Liver (tissue), 9 donors: ENCODE data around the gene CCDC8. TPM values are rescaled to one million over a fixed set of nuclear protein-coding genes. Genes with fewer than 3 reads are reported as not detected.

Experiments used
- DNase-seq: peaks from one replicate; pipeline ENCODE4 v3.0.0-alpha.2; 2017; ENCODE audit warnings: low spot score
- H3K27ac ChIP-seq, 2 donors: one replicate each; pipeline ENCODE4 v1.7.0; 2013; ENCODE audit warnings: inconsistent platforms in 2 of 2, low read length in 2 of 2, control low read depth in 1 of 2, low read depth in 1 of 2, mild to moderate bottlenecking in 1 of 2
- H3K27me3 ChIP-seq, 4 donors: one replicate each; pipeline versions ENCODE4 v1.6.1 to v1.7.0; 2013; ENCODE audit warnings: low read length in 3 of 4, inconsistent platforms in 1 of 4, mild to moderate bottlenecking in 1 of 4, moderate library complexity in 1 of 4; ENCODE audit not compliant: control insufficient read depth in 4 of 4, insufficient read depth in 4 of 4
- H3K36me3 ChIP-seq, 4 donors: one replicate each; pipeline versions ENCODE4 v1.6.1 to v1.7.0; 2013; ENCODE audit warnings: low read length in 3 of 4, mild to moderate bottlenecking in 3 of 4, low read depth in 1 of 4, moderate library complexity in 1 of 4; ENCODE audit not compliant: control insufficient read depth in 4 of 4, insufficient read depth in 3 of 4
- H3K4me1 ChIP-seq, 4 donors: one replicate each; pipeline versions ENCODE4 v1.6.1 to v1.7.0; 2013; ENCODE audit warnings: low read length in 3 of 4, mild to moderate bottlenecking in 3 of 4, moderate library complexity in 1 of 4; ENCODE audit not compliant: control insufficient read depth in 4 of 4, insufficient read depth in 4 of 4
- H3K4me3 ChIP-seq, 3 donors: one replicate each; pipeline versions ENCODE4 v1.6.1 to v1.7.0; 2013; ENCODE audit warnings: low read length in 3 of 3, control low read depth in 1 of 3, low read depth in 1 of 3, mild to moderate bottlenecking in 1 of 3
- H3K9ac ChIP-seq, 2 donors: one replicate each; pipeline ENCODE4 v1.7.0; 2013; ENCODE audit warnings: low read length in 2 of 2, mild to moderate bottlenecking in 2 of 2, moderate library complexity in 2 of 2, control low read depth in 1 of 2, low read depth in 1 of 2
- H3K9me3 ChIP-seq, 4 donors: one replicate each; pipeline versions ENCODE4 v1.6.1 to v1.7.0; 2013; ENCODE audit warnings: low read length in 3 of 4; ENCODE audit not compliant: control insufficient read depth in 4 of 4
- FOXA1 ChIP-seq: IDR thresholded peaks from 2 replicates; pipeline ENCODE4 v1.6.1; 2016; ENCODE audit warnings: antibody characterized with exemption
- GABPA ChIP-seq, 2 donors: IDR thresholded peaks in 1 of 2; conservative IDR thresholded peaks in 1 of 2; 2 replicates each; pipeline ENCODE4 v1.6.1; 2016; ENCODE audit warnings: antibody characterized with exemption in 2 of 2, mild to moderate bottlenecking in 1 of 2, moderate library complexity in 1 of 2
- HNF4A ChIP-seq, 2 donors: conservative IDR thresholded peaks; 2 replicates each; pipeline ENCODE4 v1.6.1; 2016; ENCODE audit warnings: antibody characterized with exemption in 2 of 2, mild to moderate bottlenecking in 2 of 2
- HNF4G ChIP-seq: IDR thresholded peaks from 2 replicates; pipeline ENCODE4 v1.6.1; 2016; ENCODE audit warnings: antibody characterized with exemption
- JUND ChIP-seq, 2 donors: IDR thresholded peaks; 2 replicates each; pipeline ENCODE4 v1.6.1; 2016; ENCODE audit warnings: antibody characterized with exemption in 2 of 2
- MAX ChIP-seq: IDR thresholded peaks from 2 replicates; pipeline ENCODE4 v1.6.1; 2016; ENCODE audit warnings: antibody characterized with exemption
- NR2F2 ChIP-seq: IDR thresholded peaks from 2 replicates; pipeline ENCODE4 v1.6.1; 2016; ENCODE audit warnings: antibody characterized with exemption
- RAD21 ChIP-seq, 2 donors: IDR thresholded peaks; 2 replicates each; pipeline ENCODE4 v1.6.1; 2016; ENCODE audit warnings: antibody characterized with exemption in 2 of 2, mild to moderate bottlenecking in 2 of 2
- REST ChIP-seq: IDR thresholded peaks from 2 replicates; pipeline ENCODE4 v1.6.1; 2016; ENCODE audit warnings: antibody characterized with exemption, mild to moderate bottlenecking
- RXRA ChIP-seq, 2 donors: IDR thresholded peaks; 2 replicates each; pipeline ENCODE4 v1.6.1; 2017 to 2018; ENCODE audit warnings: antibody characterized with exemption in 2 of 2, mild to moderate bottlenecking in 1 of 2
- SP1 ChIP-seq: IDR thresholded peaks from 2 replicates; pipeline ENCODE4 v1.6.1; 2018; ENCODE audit warnings: antibody characterized with exemption, mild to moderate bottlenecking
- TAF1 ChIP-seq: conservative IDR thresholded peaks from 2 replicates; pipeline ENCODE4 v1.6.1; 2016; ENCODE audit warnings: antibody characterized with exemption, mild to moderate bottlenecking
- WGBS: extraction: QIAGEN DNeasy Blood & Tissue Kit; methylation state at CpG from one replicate; pipeline ENCODE4 v1.1.7; 2013; 5-methylcytosine and 5-hydroxymethylcytosine counted together
- polyA plus RNA-seq, 2 donors: library from polyadenylated mRNA; stranded (reverse) in 1 of 2; unstranded in 1 of 2; fragments of 200-250 nt in 1 of 2; fragments of >200 nt in 1 of 2; fragmentation: Nextera tagmentation in 1 of 2; extraction: Ambion mirVana in 1 of 2; gene quantifications; one replicate each; pipeline versions ENCODE4 v1.2.1 to v1.2.3, GENCODE V29; 2013 to 2015
- total RNA-seq, 2 donors: library from RNA; depleted of rRNA; stranded (reverse); fragments of >200 nt; gene quantifications; one replicate each; pipeline ENCODE4 v1.2.3, GENCODE V29; 2014
- TF ChIP-seq, protein P1 (sequence below): IDR thresholded peaks from 2 replicates; pipeline ENCODE4 v1.6.1; 2016; ENCODE audit warnings: antibody characterized with exemption
- TF ChIP-seq, protein P2 (sequence below): IDR thresholded peaks from 2 replicates; pipeline ENCODE4 v1.6.1; 2016; ENCODE audit warnings: antibody characterized with exemption
- donor health status: healthy.
- donor health status: healthy.
- donor health status: healthy.
- donor health status: healthy.
- donor health status: healthy.

Gene CCDC8
- total and polyA plus RNA-seq, 4 donors = 0.18 to 5.9 (median 0.62) TPM

DNA sequence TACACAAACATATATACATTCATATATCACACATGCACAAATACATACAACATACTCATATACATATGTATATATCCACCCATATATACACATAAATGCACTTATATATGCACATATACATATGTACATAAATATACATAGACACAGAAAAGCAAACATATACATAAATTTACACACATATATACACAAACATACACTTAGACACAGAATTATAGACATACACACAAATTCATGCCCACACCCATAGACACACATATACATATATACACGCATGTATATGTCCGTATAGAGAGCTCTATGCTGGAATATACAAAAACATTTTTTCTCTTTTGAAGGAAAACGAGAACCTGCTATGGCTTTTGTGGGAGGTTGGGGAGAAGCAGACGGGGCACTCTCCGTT is 37.4 kb upstream of the CCDC8 start:
- TF ChIP-seq, protein P1, sequence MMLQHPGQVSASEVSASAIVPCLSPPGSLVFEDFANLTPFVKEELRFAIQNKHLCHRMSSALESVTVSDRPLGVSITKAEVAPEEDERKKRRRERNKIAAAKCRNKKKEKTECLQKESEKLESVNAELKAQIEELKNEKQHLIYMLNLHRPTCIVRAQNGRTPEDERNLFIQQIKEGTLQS = no peak
- no peak for TF ChIP-seq RAD21 (IDR thresholded peaks at IDR 0.05)
- TF ChIP-seq MAX = no peak
- TF ChIP-seq NR2F2 = no peak
- Histone ChIP-seq H3K9ac (no peak overlapping the region), H3K27me3 (no peaks in the 10 kb centered on the region), H3K36me3 (no peaks in the 10 kb centered on the region), H3K4me3 (no peak overlapping the region), H3K9me3 (no peaks in the 10 kb centered on the region), H3K4me1 (no peaks in the 10 kb centered on the region), H3K27ac (no peak overlapping the region)
- DNase-seq = no peak
- WGBS = 80% methylated on average over 5 of the region's 5 CpGs

DNA sequence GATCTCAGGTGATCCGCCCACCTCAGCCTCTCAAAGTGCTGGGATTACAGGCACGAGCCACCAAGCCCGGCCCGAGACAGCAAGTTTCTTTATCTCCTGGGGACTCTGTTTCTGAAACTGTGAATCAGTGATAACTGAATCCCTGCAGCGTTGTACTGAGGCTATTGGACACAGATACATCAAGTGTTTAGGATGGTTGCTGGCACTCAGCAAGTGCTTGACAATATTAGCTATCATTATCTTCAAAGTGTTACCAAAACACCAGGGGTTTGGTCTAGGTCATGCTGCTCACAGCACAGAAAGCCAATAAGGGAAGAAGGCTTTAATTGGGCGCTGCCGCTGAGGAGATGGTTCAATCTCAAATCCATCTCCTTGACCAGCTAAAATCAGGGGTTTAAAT is 35.9 kb upstream of the CCDC8 start:
- no peak for DNase-seq
- no peaks in the 10 kb centered on the region for H3K27me3 ChIP-seq
- no peak overlapping the region for H3K27ac ChIP-seq
- H3K9ac ChIP-seq = no peak overlapping the region
- TF ChIP-seq HNF4A (conservative IDR thresholded peaks at IDR 0.05) = no peak
- TF ChIP-seq REST = no peak
- TF ChIP-seq SP1 = no peak
- no peak for TF ChIP-seq JUND (IDR thresholded peaks at IDR 0.05)
- TF ChIP-seq, protein P1 = no peak
- TF ChIP-seq HNF4G = no peak
- TF ChIP-seq MAX = no peak
- no peak for TF ChIP-seq FOXA1
- H3K9me3 ChIP-seq = no peaks in the 10 kb centered on the region
- H3K4me3 ChIP-seq = no peak overlapping the region
- WGBS = 57% methylated on average over 7 of the region's 7 CpGs
- H3K36me3 ChIP-seq = no peaks in the 10 kb centered on the region
- no peaks in the 10 kb centered on the region for H3K4me1 ChIP-seq

DNA sequence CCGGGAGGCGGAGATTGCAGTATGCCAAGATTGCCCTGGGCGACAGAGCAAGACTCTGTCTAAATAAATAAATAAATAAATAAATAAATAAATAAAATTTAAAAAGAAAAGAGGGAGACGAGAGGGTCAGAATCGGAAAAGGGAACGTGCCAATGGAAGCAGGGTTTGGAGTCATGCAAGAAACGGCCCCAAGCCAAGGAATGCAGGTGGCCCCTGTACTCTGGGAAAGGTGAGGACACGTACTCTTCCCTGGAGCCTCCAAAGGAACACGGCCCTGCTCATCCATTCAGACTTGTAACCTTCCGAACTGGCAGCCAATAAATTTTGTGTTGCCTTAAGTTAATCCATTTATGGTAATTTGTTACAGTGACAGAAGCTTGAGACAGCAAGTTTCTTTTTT is 35.2 kb upstream of the CCDC8 start:
- H3K27me3 ChIP-seq = no peaks in the 10 kb centered on the region
- H3K4me3 ChIP-seq = no peak overlapping the region
- no peaks in the 10 kb centered on the region for H3K36me3 ChIP-seq
- no peak for DNase-seq
- H3K9ac ChIP-seq = no peak overlapping the region
- H3K27ac ChIP-seq = no peak overlapping the region
- TF ChIP-seq MAX (no peak), GABPA (IDR thresholded peaks at IDR 0.05 in 1 of 2, conservative IDR thresholded peaks at IDR 0.05 in 1 of 2) (no peak), TAF1 (no peak), RXRA (IDR thresholded peaks at IDR 0.05) (no peak), RAD21 (IDR thresholded peaks at IDR 0.05) (no peak), FOXA1 (no peak)
- TF ChIP-seq, protein P2, sequence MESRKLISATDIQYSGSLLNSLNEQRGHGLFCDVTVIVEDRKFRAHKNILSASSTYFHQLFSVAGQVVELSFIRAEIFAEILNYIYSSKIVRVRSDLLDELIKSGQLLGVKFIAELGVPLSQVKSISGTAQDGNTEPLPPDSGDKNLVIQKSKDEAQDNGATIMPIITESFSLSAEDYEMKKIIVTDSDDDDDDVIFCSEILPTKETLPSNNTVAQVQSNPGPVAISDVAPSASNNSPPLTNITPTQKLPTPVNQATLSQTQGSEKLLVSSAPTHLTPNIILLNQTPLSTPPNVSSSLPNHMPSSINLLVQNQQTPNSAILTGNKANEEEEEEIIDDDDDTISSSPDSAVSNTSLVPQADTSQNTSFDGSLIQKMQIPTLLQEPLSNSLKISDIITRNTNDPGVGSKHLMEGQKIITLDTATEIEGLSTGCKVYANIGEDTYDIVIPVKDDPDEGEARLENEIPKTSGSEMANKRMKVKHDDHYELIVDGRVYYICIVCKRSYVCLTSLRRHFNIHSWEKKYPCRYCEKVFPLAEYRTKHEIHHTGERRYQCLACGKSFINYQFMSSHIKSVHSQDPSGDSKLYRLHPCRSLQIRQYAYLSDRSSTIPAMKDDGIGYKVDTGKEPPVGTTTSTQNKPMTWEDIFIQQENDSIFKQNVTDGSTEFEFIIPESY = no peak
- no peaks in the 10 kb centered on the region for H3K4me1 ChIP-seq
- 93% methylated on average over 10 of the region's 10 CpGs for WGBS
- no peaks in the 10 kb centered on the region for H3K9me3 ChIP-seq
